ENCODE measurements around the gene R3HDM4.

R3HDM4 gene

GRCh38 chr19:912181-913079 lies 589 bp downstream of the R3HDM4 start:
- H3K9me3 ChIP-seq (ENCODE audit: control extremely low read depth in 1 of 5, control insufficient read depth in 4 of 5, insufficient read depth in 2 of 5, low read depth in 1 of 5, low read length in 4 of 5), result no peaks in the 10 kb centered on the region
- ChIA-PET CTCF (no interaction called here), POLR2A (interaction anchor here (0.6 kb wide), 1 partner anchor 31 kb away, joined by 3 read pairs; no protein-coding TSS in a partner anchor)
- peaks cover 0 to 2% (median 0%) of the 10 kb centered on the region in 4 experiments for H3K36me3 ChIP-seq (ENCODE audit: control insufficient read depth in 4 of 4, insufficient read depth in 4 of 4, low read length in 3 of 4)
- H3K4me1 ChIP-seq (ENCODE audit: control extremely low read depth in 1 of 4, control insufficient read depth in 4 of 4, insufficient read depth in 4 of 4, low read length in 3 of 4), result peaks cover 10 to 54% (median 52%) of the 10 kb centered on the region in 4 experiments
- peak in 1 of 3 donors; percentile 51 for DNase-seq
- WGBS (ENCODE audit: insufficient coverage), result under 1% methylated on average over 33 of the region's 69 CpGs
- H3K4me3 ChIP-seq (ENCODE audit: control insufficient read depth in 1 of 7, extremely low read depth in 1 of 7, insufficient read depth in 4 of 7, low read depth in 2 of 7, low read length in 6 of 7), result peak overlapping the region; percentile 60 to 93 (median 78)
- peak overlapping the region; percentile 70 to 91 for H3K27ac ChIP-seq (ENCODE audit: insufficient read depth in 1 of 2, low read depth in 1 of 2, low read length in 2 of 2, poor library complexity in 1 of 2, severe bottlenecking in 2 of 2)
- peaks cover 0 to 2% (median 0%) of the 10 kb centered on the region in 5 experiments for H3K27me3 ChIP-seq (replicated peaks in 2 of 5; ENCODE audit: control insufficient read depth in 4 of 5, insufficient read depth in 5 of 5, low read length in 4 of 5)

- no peak for DNase-seq
- Histone ChIP-seq H3K4me1 (ENCODE audit: control extremely low read depth in 1 of 4, control insufficient read depth in 4 of 4, insufficient read depth in 4 of 4, low read length in 3 of 4) (peaks cover 10 to 56% (median 54%) of the 10 kb centered on the region in 4 experiments), H3K9me3 (ENCODE audit: control extremely low read depth in 1 of 5, control insufficient read depth in 4 of 5, insufficient read depth in 2 of 5, low read depth in 1 of 5, low read length in 4 of 5) (no peaks in the 10 kb centered on the region), H3K4me3 (ENCODE audit: control insufficient read depth in 1 of 7, extremely low read depth in 1 of 7, insufficient read depth in 4 of 7, low read depth in 2 of 7, low read length in 6 of 7) (peak overlapping the region in 6 of 7 experiments; percentile 19 to 63 (median 40)), H3K27me3 (replicated peaks in 2 of 5; ENCODE audit: control insufficient read depth in 4 of 5, insufficient read depth in 5 of 5, low read length in 4 of 5) (no peaks in the 10 kb centered on the region), H3K27ac (ENCODE audit: insufficient read depth in 1 of 2, low read depth in 1 of 2, low read length in 2 of 2, poor library complexity in 1 of 2, severe bottlenecking in 2 of 2) (peak overlapping the region in 1 of 2 experiments; percentile 43), H3K36me3 (ENCODE audit: control insufficient read depth in 4 of 4, insufficient read depth in 4 of 4, low read length in 3 of 4) (peaks cover 0 to 2% (median 0%) of the 10 kb centered on the region in 4 experiments)
- 85% methylated on average over 40 of the region's 54 CpGs for WGBS (ENCODE audit: insufficient coverage)
- ChIA-PET POLR2A (interaction anchor here (0.7 kb wide), 1 partner anchor 178 kb away, joined by 3 read pairs; no protein-coding TSS in a partner anchor), CTCF (interaction anchor here (0.9 kb wide), 1 partner anchor 49 kb away, joined by 4 read pairs; no protein-coding TSS in a partner anchor)
Observed at GRCh38 chr19:911197-912033, 1.6 kb downstream of the R3HDM4 start.

- Histone ChIP-seq H3K27ac (ENCODE audit: insufficient read depth in 1 of 2, low read depth in 1 of 2, low read length in 2 of 2, poor library complexity in 1 of 2, severe bottlenecking in 2 of 2) (peak overlapping the region; percentile 62 to 96), H3K4me3 (ENCODE audit: control insufficient read depth in 1 of 7, extremely low read depth in 1 of 7, insufficient read depth in 4 of 7, low read depth in 2 of 7, low read length in 6 of 7) (peak overlapping the region in 4 of 7 experiments; percentile 10 to 57 (median 23)), H3K27me3 (replicated peaks in 2 of 5; ENCODE audit: control insufficient read depth in 4 of 5, insufficient read depth in 5 of 5, low read length in 4 of 5) (no peaks in the 10 kb centered on the region), H3K9me3 (ENCODE audit: control extremely low read depth in 1 of 5, control insufficient read depth in 4 of 5, insufficient read depth in 2 of 5, low read depth in 1 of 5, low read length in 4 of 5) (no peaks in the 10 kb centered on the region), H3K36me3 (ENCODE audit: control insufficient read depth in 4 of 4, insufficient read depth in 4 of 4, low read length in 3 of 4) (peaks cover 0 to 9% (median 2%) of the 10 kb centered on the region in 4 experiments), H3K4me1 (ENCODE audit: control extremely low read depth in 1 of 4, control insufficient read depth in 4 of 4, insufficient read depth in 4 of 4, low read length in 3 of 4) (peaks cover 10 to 56% (median 52%) of the 10 kb centered on the region in 4 experiments)
- 38% methylated on average over 9 of the region's 14 CpGs for WGBS (ENCODE audit: insufficient coverage)
- ChIA-PET CTCF (interaction anchor here (0.7 to 2.7 kb wide), 7 partner anchors 9 to 138 kb away, joined by 3 to 15 read pairs (median 5); partner anchors contain the start of genes MED16 and RNU6-9), POLR2A (interaction anchor here (0.8 to 3.1 kb wide), 3 partner anchors 14 to 40 kb away, joined by 3 to 20 read pairs (median 4); partner anchors contain the start of genes MED16 and RNU6-9)
- peak; percentile 89 to 98 (median 96) for DNase-seq
Observed at GRCh38 chr19:907183-907853, 5.7 kb downstream of the R3HDM4 start.

GRCh38 chr19:906480-906879 lies 6.5 kb downstream of the R3HDM4 start:
- CTCF ChIA-PET, result interaction anchor here (0.9 to 2.7 kb wide), 6 partner anchors 10 to 43 kb away, joined by 3 to 15 read pairs (median 5); partner anchors contain the start of genes MED16 and RNU6-9
- 95% methylated on average over 4 of the region's 7 CpGs for WGBS (ENCODE audit: insufficient coverage)
- POLR2A ChIA-PET, result interaction anchor here (0.8 to 3.1 kb wide), 4 partner anchors 10 to 35 kb away, joined by 3 to 20 read pairs (median 4); partner anchors contain the start of genes MED16 and RNU6-9
- no peaks in the 10 kb centered on the region for H3K27me3 ChIP-seq (replicated peaks in 2 of 5; ENCODE audit: control insufficient read depth in 4 of 5, insufficient read depth in 5 of 5, low read length in 4 of 5)
- DNase-seq, result no peak
- H3K36me3 ChIP-seq (ENCODE audit: control insufficient read depth in 4 of 4, insufficient read depth in 4 of 4, low read length in 3 of 4), result peaks cover 3 to 15% (median 5%) of the 10 kb centered on the region in 4 experiments
- H3K4me3 ChIP-seq (ENCODE audit: control insufficient read depth in 1 of 7, extremely low read depth in 1 of 7, insufficient read depth in 4 of 7, low read depth in 2 of 7, low read length in 6 of 7), result peak overlapping the region in 1 of 7 experiments; percentile 4
- peak overlapping the region in 1 of 2 experiments; percentile 96 for H3K27ac ChIP-seq (ENCODE audit: insufficient read depth in 1 of 2, low read depth in 1 of 2, low read length in 2 of 2, poor library complexity in 1 of 2, severe bottlenecking in 2 of 2)
- H3K9me3 ChIP-seq (ENCODE audit: control extremely low read depth in 1 of 5, control insufficient read depth in 4 of 5, insufficient read depth in 2 of 5, low read depth in 1 of 5, low read length in 4 of 5), result no peaks in the 10 kb centered on the region
- H3K4me1 ChIP-seq (ENCODE audit: control extremely low read depth in 1 of 4, control insufficient read depth in 4 of 4, insufficient read depth in 4 of 4, low read length in 3 of 4), result peaks cover 10 to 52% (median 48%) of the 10 kb centered on the region in 4 experiments

GRCh38 chr19:904545-904944 lies 8.5 kb downstream of the R3HDM4 start:
- POLR2A ChIA-PET, result interaction anchor here (0.6 kb wide), 1 partner anchor 9 kb away, joined by 3 read pairs; no protein-coding TSS in a partner anchor

More at GRCh38 chr19:904545-904944, 8.5 kb downstream of the R3HDM4 start:
- no peaks in the 10 kb centered on the region for H3K9me3 ChIP-seq (ENCODE audit: control extremely low read depth in 1 of 5, control insufficient read depth in 4 of 5, insufficient read depth in 2 of 5, low read depth in 1 of 5, low read length in 4 of 5)
- CTCF ChIA-PET, result interaction anchor here (1.0 kb wide), 1 partner anchor 42 kb away, joined by 3 read pairs; no protein-coding TSS in a partner anchor
- H3K4me1 ChIP-seq (ENCODE audit: control extremely low read depth in 1 of 4, control insufficient read depth in 4 of 4, insufficient read depth in 4 of 4, low read length in 3 of 4), result peaks cover 5 to 38% (median 35%) of the 10 kb centered on the region in 4 experiments
- 100% methylated on average over 8 of the region's 8 CpGs for WGBS (ENCODE audit: insufficient coverage)
- no peak overlapping the region for H3K27ac ChIP-seq (ENCODE audit: insufficient read depth in 1 of 2, low read depth in 1 of 2, low read length in 2 of 2, poor library complexity in 1 of 2, severe bottlenecking in 2 of 2)
- no peak overlapping the region for H3K4me3 ChIP-seq (ENCODE audit: control insufficient read depth in 1 of 7, extremely low read depth in 1 of 7, insufficient read depth in 4 of 7, low read depth in 2 of 7, low read length in 6 of 7)
- H3K27me3 ChIP-seq (replicated peaks in 2 of 5; ENCODE audit: control insufficient read depth in 4 of 5, insufficient read depth in 5 of 5, low read length in 4 of 5), result no peaks in the 10 kb centered on the region
- peaks cover 5 to 25% (median 12%) of the 10 kb centered on the region in 4 experiments for H3K36me3 ChIP-seq (ENCODE audit: control insufficient read depth in 4 of 4, insufficient read depth in 4 of 4, low read length in 3 of 4)
- DNase-seq, result no peak
